Naive thymus-derived CD4-positive, alpha-beta T cell (primary cell): ENCODE measurements around the gene CXXC1. TPM values are rescaled to one million over a fixed set of nuclear protein-coding genes. Genes with fewer than 3 reads are reported as not detected.

Source experiments
- ATAC-seq: fragments of 150-1000 bp; cut with Tn5 transposase; 2 replicates; pipeline ENCODE4 v1.10.0; 2021; ENCODE audit warnings: mild to moderate bottlenecking, moderate library complexity
- CTCF ChIA-PET: fragments of 350-600 bp; sonication (Branson Sonifier 250); formaldehyde crosslinking; loops from one replicate; lab custom pipeline; 2021; ENCODE audit warnings: antibody characterized with exemption; lab: Charles Lee
- POLR2A ChIA-PET: fragments of 350-600 bp; sonication (Branson Sonifier 250); formaldehyde crosslinking; loops from one replicate; lab custom pipeline; 2021; ENCODE audit warnings: antibody characterized with exemption, inconsistent platforms; lab: Charles Lee
- DNase-seq, 9 donors: peaks; one replicate each; pipeline versions ENCODE4 v3.0.0 to v3.0.0-alpha.2; 2020 to 2022; ENCODE audit warnings: mixed read lengths in 1 of 9
- H3K27ac ChIP-seq: one replicate; pipeline ENCODE4 v1.7.0; 2013; ENCODE audit warnings: mild to moderate bottlenecking, low read depth, low read length, moderate library complexity
- H3K27me3 ChIP-seq, 2 donors: one replicate each; pipeline ENCODE4 v1.7.0; 2013; ENCODE audit warnings: low read length in 2 of 2, mild to moderate bottlenecking in 2 of 2, moderate library complexity in 2 of 2; ENCODE audit not compliant: control insufficient read depth in 2 of 2, insufficient read depth in 2 of 2
- H3K36me3 ChIP-seq, 3 experiments: 1 replicate in 2 of 3; 2 replicates in 1 of 3; pipeline ENCODE4 v1.7.0; 2013; ENCODE audit warnings: low read length in 3 of 3, mild to moderate bottlenecking in 3 of 3, moderate library complexity in 1 of 3; ENCODE audit not compliant: insufficient read depth in 3 of 3, control insufficient read depth in 2 of 3
- H3K4me1 ChIP-seq, 2 donors: one replicate each; pipeline ENCODE4 v1.7.0; 2013; ENCODE audit warnings: low read length in 2 of 2, mild to moderate bottlenecking in 2 of 2, moderate library complexity in 1 of 2; ENCODE audit not compliant: control insufficient read depth in 2 of 2, insufficient read depth in 2 of 2
- H3K4me3 ChIP-seq: 2 replicates; pipeline ENCODE4 v1.7.0; 2013; ENCODE audit warnings: mild to moderate bottlenecking, low read length
- H3K9me3 ChIP-seq, 3 experiments: 1 replicate in 2 of 3; 2 replicates in 1 of 3; pipeline ENCODE4 v1.7.0; 2013; ENCODE audit warnings: low read length in 3 of 3; ENCODE audit not compliant: control insufficient read depth in 2 of 3
- H3K27ac Mint-ChIP-seq, 9 donors: one replicate each; pipeline ENCODE4 v1.8.0; 2020 to 2022; ENCODE audit warnings: mixed read lengths in 9 of 9, mild to moderate bottlenecking in 8 of 9, moderate library complexity in 5 of 9, inconsistent platforms in 2 of 9
- H3K27me3 Mint-ChIP-seq, 5 donors: one replicate each; pipeline ENCODE4 v1.8.0; 2021 to 2022; ENCODE audit warnings: mixed read lengths in 5 of 5, mild to moderate bottlenecking in 1 of 5
- H3K36me3 Mint-ChIP-seq, 5 donors: one replicate each; pipeline ENCODE4 v1.8.0; 2020 to 2022; ENCODE audit warnings: mixed read lengths in 5 of 5, mild to moderate bottlenecking in 3 of 5, inconsistent platforms in 1 of 5
- H3K4me1 Mint-ChIP-seq, 7 donors: one replicate each; pipeline ENCODE4 v1.8.0; 2020 to 2022; ENCODE audit warnings: mixed read lengths in 7 of 7, mild to moderate bottlenecking in 3 of 7, inconsistent platforms in 1 of 7
- H3K4me3 Mint-ChIP-seq, 10 donors: one replicate each; pipeline ENCODE4 v1.8.0; 2020 to 2022; ENCODE audit warnings: mild to moderate bottlenecking in 10 of 10, mixed read lengths in 10 of 10, moderate library complexity in 6 of 10, inconsistent platforms in 2 of 10
- H3K9me3 Mint-ChIP-seq, 11 donors: one replicate each; pipeline ENCODE4 v1.8.0; 2020 to 2022; ENCODE audit warnings: mixed read lengths in 11 of 11, mild to moderate bottlenecking in 4 of 11, inconsistent platforms in 1 of 11, moderate library complexity in 1 of 11
- intact Hi-C, 2 donors: fragments of 100-400 bp; cut with micrococcal nuclease; formaldehyde crosslinking; loops; one replicate each; pipeline ENCODE4 v1.15.1; 2023
- polyA plus RNA-seq, 2 donors: library from polyadenylated mRNA; unstranded; fragments of 300-500 nt; fragmentation: Illumina TruSeq; gene quantifications; one replicate each; pipeline ENCODE4 v1.2.3, GENCODE V29; 2021
- total RNA-seq, 6 experiments: library from RNA in 5 of 6; stranded (reverse) in 5 of 6; gene quantifications; 1 replicate in 5 of 6; 2 replicates in 1 of 6; pipeline ENCODE4 v1.2.3 and lab custom pipeline; 2021 to 2026

CXXC1 gene
- total and polyA plus RNA-seq, 7 experiments from 2014 or later = 78.3 to 197 (median 149) TPM

- POLR2A ChIA-PET = interaction anchor here (0.5 kb wide), 1 partner anchor 10 kb away, joined by 3 read pairs; no protein-coding TSS in a partner anchor
- DNase-seq (no peak), ATAC-seq (no peak)
- peaks cover 0 to 3% (median 0%) of the 10 kb centered on the region in 11 donors for H3K9me3 Mint-ChIP-seq
- Histone ChIP-seq H3K27me3 (no peaks in the 10 kb centered on the region), H3K27ac (no peak overlapping the region), H3K36me3 (peaks cover 0 to 50% (median 5%) of the 10 kb centered on the region in 3 experiments), H3K9me3 (no peaks in the 10 kb centered on the region), H3K4me3 (no peak overlapping the region), H3K4me1 (peaks cover 21 to 29% of the 10 kb centered on the region in 2 donors)
- H3K36me3 Mint-ChIP-seq = peaks cover 4 to 53% (median 19%) of the 10 kb centered on the region in 5 donors
- intact Hi-C loops = loop anchor here (5.0 to 10.0 kb wide), 5 partner anchors 143 to 1440 kb away; partner anchors contain the start of genes ELAC1 (in 1 of the 2) and SMAD4 (in 1 of the 2)
- peaks cover 0 to 2% (median 0%) of the 10 kb centered on the region in 5 donors for H3K27me3 Mint-ChIP-seq
- H3K4me3 Mint-ChIP-seq = peak overlapping the region in 9 of 10 donors; percentile 23 to 73 (median 62)
- CTCF ChIA-PET = no interaction called here
- peaks cover 23 to 58% (median 50%) of the 10 kb centered on the region in 7 donors for H3K4me1 Mint-ChIP-seq
- peak overlapping the region in 8 of 9 donors; percentile 5 to 83 (median 66) for H3K27ac Mint-ChIP-seq
These were observed 3.1 kb downstream of the CXXC1 start for GRCh38 chr18:50284255-50284885.

- no peaks in the 10 kb centered on the region for H3K9me3 ChIP-seq
- peaks cover 0 to 50% (median 5%) of the 10 kb centered on the region in 3 experiments for H3K36me3 ChIP-seq
- H3K27me3 ChIP-seq = no peaks in the 10 kb centered on the region
- ChIA-PET POLR2A (interaction anchor here (0.5 to 0.7 kb wide), 2 partner anchors 9 to 14 kb away, joined by 3 read pairs; no protein-coding TSS in a partner anchor), CTCF (no interaction called here)
- H3K27me3 Mint-ChIP-seq = peaks cover 0 to 2% (median 0%) of the 10 kb centered on the region in 5 donors
- H3K27ac Mint-ChIP-seq = peak overlapping the region; percentile 5 to 99 (median 81)
- DNase-seq = no peak
- no peak overlapping the region for H3K27ac ChIP-seq
- intact Hi-C loops = loop anchor here (5.0 to 10.0 kb wide), 5 partner anchors 144 to 1439 kb away; partner anchors contain the start of genes ELAC1 (in 1 of the 2) and SMAD4 (in 1 of the 2)
- no peak for ATAC-seq
- peaks cover 24 to 58% (median 55%) of the 10 kb centered on the region in 7 donors for H3K4me1 Mint-ChIP-seq
- H3K4me3 Mint-ChIP-seq = peak overlapping the region in 9 of 10 donors; percentile 28 to 97 (median 67)
- H3K9me3 Mint-ChIP-seq = peaks cover 0 to 3% (median 0%) of the 10 kb centered on the region in 11 donors
- H3K4me1 ChIP-seq = peaks cover 21 to 36% of the 10 kb centered on the region in 2 donors
- H3K4me3 ChIP-seq = no peak overlapping the region
- peaks cover 4 to 58% (median 19%) of the 10 kb centered on the region in 5 donors for H3K36me3 Mint-ChIP-seq
These were observed 3.9 kb downstream of the CXXC1 start for GRCh38 chr18:50283469-50284209.

GRCh38 chr18:50282521-50283335 lies 4.8 kb downstream of the CXXC1 start:
- no peak for DNase-seq
- H3K27ac ChIP-seq = no peak overlapping the region
- Mint-ChIP-seq H3K9me3 (peaks cover 0 to 3% (median 0%) of the 10 kb centered on the region in 11 donors), H3K36me3 (peaks cover 4 to 61% (median 19%) of the 10 kb centered on the region in 5 donors), H3K27ac (peak overlapping the region; percentile 32 to 99 (median 67)), H3K4me3 (peak overlapping the region; percentile 36 to 99 (median 91)), H3K4me1 (peaks cover 24 to 60% (median 56%) of the 10 kb centered on the region in 7 donors), H3K27me3 (peaks cover 0 to 2% (median 0%) of the 10 kb centered on the region in 5 donors)
- no peaks in the 10 kb centered on the region for H3K27me3 ChIP-seq
- no peak overlapping the region for H3K4me3 ChIP-seq
- no peaks in the 10 kb centered on the region for H3K9me3 ChIP-seq
- peaks cover 0 to 50% (median 5%) of the 10 kb centered on the region in 3 experiments for H3K36me3 ChIP-seq
- CTCF ChIA-PET = no interaction called here
- H3K4me1 ChIP-seq = peaks cover 21 to 36% of the 10 kb centered on the region in 2 donors
- intact Hi-C loops = loop anchor here (5.0 to 10.0 kb wide), 5 partner anchors 145 to 1438 kb away; partner anchors contain the start of genes ELAC1 (in 1 of the 2) and SMAD4 (in 1 of the 2)
- no peak for ATAC-seq
- POLR2A ChIA-PET = interaction anchor here (0.7 to 2.2 kb wide), 3 partner anchors 13 to 75 kb away, joined by 3 to 29 read pairs (median 4); no protein-coding TSS in a partner anchor

GRCh38 chr18:50281972-50282520 lies 5.4 kb downstream of the CXXC1 start:
- no peaks in the 10 kb centered on the region for H3K27me3 ChIP-seq
- H3K36me3 ChIP-seq = peaks cover 1 to 45% (median 5%) of the 10 kb centered on the region in 3 experiments
- Mint-ChIP-seq H3K27me3 (peaks cover 0 to 2% (median 0%) of the 10 kb centered on the region in 5 donors), H3K27ac (peak overlapping the region; percentile 93 to 99 (median 97)), H3K9me3 (peaks cover 0 to 3% (median 0%) of the 10 kb centered on the region in 11 donors), H3K4me1 (peaks cover 24 to 58% (median 51%) of the 10 kb centered on the region in 7 donors), H3K4me3 (peak overlapping the region; percentile 90 to 99 (median 97)), H3K36me3 (peaks cover 4 to 57% (median 19%) of the 10 kb centered on the region in 5 donors)
- ATAC-seq = no peak
- ChIA-PET POLR2A (interaction anchor here (0.6 to 2.5 kb wide), 15 partner anchors 8 to 1344 kb away, joined by 3 to 29 read pairs (median 6); partner anchors contain the start of genes C18orf32, CFAP53, SKA1 and SMAD4), CTCF (interaction anchor here (0.7 to 1.6 kb wide), 6 partner anchors 12 to 77 kb away, joined by 3 to 8 read pairs (median 4); no protein-coding TSS in a partner anchor)
- peak in 1 of 9 donors; percentile 27 for DNase-seq
- peak overlapping the region; percentile 94 for H3K4me3 ChIP-seq
- peak overlapping the region; percentile 88 for H3K27ac ChIP-seq
- no peaks in the 10 kb centered on the region for H3K9me3 ChIP-seq
- intact Hi-C loops = loop anchor here (1.0 to 10.0 kb wide), 15 partner anchors 16 to 1437 kb away; partner anchors contain the start of genes C18orf32 (in 2 of the 2), CFAP53 (in 2 of the 2), RPL17 (in 2 of the 2) and ACAA2 (in 1 of the 2)
- peaks cover 21 to 36% of the 10 kb centered on the region in 2 donors for H3K4me1 ChIP-seq

DNA sequence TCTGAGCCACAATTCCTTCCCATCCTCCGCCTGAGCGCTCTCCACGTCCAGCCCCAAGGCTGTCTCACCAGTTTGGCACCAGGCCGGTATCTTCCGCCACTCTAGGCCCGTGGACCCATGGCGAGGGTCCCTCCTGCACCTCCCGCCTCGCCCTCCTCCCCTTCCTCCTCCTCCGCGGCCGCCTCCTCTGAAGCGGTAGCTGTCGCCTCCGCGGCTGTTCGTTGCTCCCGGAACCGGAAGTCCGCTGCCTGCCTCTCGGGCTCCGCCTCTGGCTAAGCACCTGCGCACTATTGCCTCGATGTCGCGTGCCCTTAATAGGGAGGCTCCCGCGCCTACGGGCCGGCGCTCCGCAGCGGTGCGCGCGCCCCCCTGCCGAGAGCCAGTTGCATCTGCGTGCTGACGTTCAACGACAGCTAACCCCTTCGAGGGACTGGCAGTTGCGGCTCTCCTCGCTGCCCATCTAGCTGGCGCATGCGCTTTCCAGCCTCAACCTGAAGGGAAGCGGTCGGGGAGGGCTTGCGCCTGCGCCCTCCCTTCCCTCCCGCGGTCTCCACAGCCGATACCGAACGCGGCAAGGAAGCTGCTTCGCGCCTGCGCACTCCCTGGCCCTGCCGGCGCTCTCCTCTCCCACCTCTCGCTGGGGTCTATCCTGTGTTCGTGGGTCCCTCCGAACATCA lies 6.1 kb downstream of the CXXC1 start, which contains the start of gene MBD1:
Gene MBD1 (minus strand): TSS at position 229 of the 677 bp plus-strand sequence. CDS start 1,531 bp downstream, outside the sequence.
- peak within 1 kb of the TSS; percentile 94 for H3K4me3 ChIP-seq
- H3K27me3 Mint-ChIP-seq = peaks cover 0 to 2% (median 0%) of the 10 kb centered on the region in 5 donors
- intact Hi-C loops = loop anchor here (1.0 to 10.0 kb wide), 15 partner anchors 15 to 1437 kb away; partner anchors contain the start of genes C18orf32 (in 2 of the 2), CFAP53 (in 2 of the 2), RPL17 (in 2 of the 2) and ACAA2 (in 1 of the 2)
- DNase-seq (peak; percentile 90 to 99 (median 97)), ATAC-seq (peak; percentile 94)
- H3K36me3 Mint-ChIP-seq = peaks cover 10 to 57% (median 21%) of the 10 kb centered on the region in 5 donors
- H3K27ac Mint-ChIP-seq = peak within 1 kb of the TSS; percentile 93 to 99 (median 97)
- POLR2A ChIA-PET = interaction anchor here (0.5 to 2.5 kb wide), 18 partner anchors 9 to 1344 kb away, joined by 3 to 29 read pairs (median 4); partner anchors contain the start of genes C18orf32, CFAP53, SKA1 and SMAD4
- H3K27me3 ChIP-seq = no peaks in the 10 kb centered on the region
- H3K9me3 Mint-ChIP-seq = peaks cover 0 to 3% (median 0%) of the 10 kb centered on the region in 11 donors
- H3K36me3 ChIP-seq = peaks cover 7 to 50% (median 10%) of the 10 kb centered on the region in 3 experiments
- CTCF ChIA-PET = interaction anchor here (0.7 to 1.6 kb wide), 6 partner anchors 11 to 78 kb away, joined by 3 to 8 read pairs (median 4); no protein-coding TSS in a partner anchor
- H3K4me3 Mint-ChIP-seq = peak within 1 kb of the TSS; percentile 90 to 99 (median 97)
- H3K4me1 Mint-ChIP-seq = peaks cover 24 to 53% (median 45%) of the 10 kb centered on the region in 7 donors
- H3K27ac ChIP-seq = peak within 1 kb of the TSS; percentile 88
- H3K9me3 ChIP-seq = no peaks in the 10 kb centered on the region
- H3K4me1 ChIP-seq = peaks cover 21 to 33% of the 10 kb centered on the region in 2 donors
